ENCODE data around the gene SPEG. TPM values are rescaled to one million over a fixed set of nuclear protein-coding genes. Genes with fewer than 3 reads are reported as not detected.

SPEG gene
- total RNA-seq, 1 donor from 2014 or later, result 0.09 TPM

DNA sequence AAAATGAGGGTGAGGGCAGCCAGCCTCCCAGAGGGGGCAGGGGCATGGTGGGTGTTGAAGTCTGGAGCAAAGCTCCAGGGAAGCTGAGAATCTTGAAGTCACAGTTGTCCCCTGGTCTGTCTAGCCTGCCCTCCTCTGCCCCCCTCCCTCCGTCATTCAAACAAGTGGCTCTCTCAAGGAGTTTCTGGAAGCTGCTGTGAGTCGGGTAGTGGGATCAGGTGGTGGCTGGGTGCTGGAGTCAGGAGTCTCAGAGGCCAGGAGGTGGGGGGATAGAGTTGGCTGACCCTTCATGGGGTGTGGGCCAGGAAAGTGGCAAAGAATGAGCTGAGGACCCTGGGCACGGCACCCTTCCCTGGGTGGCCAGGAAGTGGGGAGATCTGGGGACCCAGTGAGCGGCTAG is 79.1 kb downstream of the SPEG start:
- no peak for DNase-seq
- Mint-ChIP-seq H3K27me3 (peaks cover 78% of the 10 kb centered on the region), H3K4me1 (peaks cover 22% of the 10 kb centered on the region), H3K9me3 (no peaks in the 10 kb centered on the region), H3K36me3 (ENCODE audit: low read depth) (no peaks in the 10 kb centered on the region), H3K4me3 (no peak overlapping the region), H3K27ac (no peak overlapping the region)
- ChIA-PET CTCF (interaction anchor here (2.0 kb wide), 1 partner anchor 16 kb away, joined by 5 read pairs; no protein-coding TSS in a partner anchor), POLR2A (interaction anchor here (0.6 kb wide), 1 partner anchor 92 kb away, joined by 3 read pairs; no protein-coding TSS in a partner anchor)
- intact Hi-C loops (cut with micrococcal nuclease), result no loop called here
- no peak for ATAC-seq (ENCODE audit: low read depth)
- TF ChIP-seq, protein P1, sequence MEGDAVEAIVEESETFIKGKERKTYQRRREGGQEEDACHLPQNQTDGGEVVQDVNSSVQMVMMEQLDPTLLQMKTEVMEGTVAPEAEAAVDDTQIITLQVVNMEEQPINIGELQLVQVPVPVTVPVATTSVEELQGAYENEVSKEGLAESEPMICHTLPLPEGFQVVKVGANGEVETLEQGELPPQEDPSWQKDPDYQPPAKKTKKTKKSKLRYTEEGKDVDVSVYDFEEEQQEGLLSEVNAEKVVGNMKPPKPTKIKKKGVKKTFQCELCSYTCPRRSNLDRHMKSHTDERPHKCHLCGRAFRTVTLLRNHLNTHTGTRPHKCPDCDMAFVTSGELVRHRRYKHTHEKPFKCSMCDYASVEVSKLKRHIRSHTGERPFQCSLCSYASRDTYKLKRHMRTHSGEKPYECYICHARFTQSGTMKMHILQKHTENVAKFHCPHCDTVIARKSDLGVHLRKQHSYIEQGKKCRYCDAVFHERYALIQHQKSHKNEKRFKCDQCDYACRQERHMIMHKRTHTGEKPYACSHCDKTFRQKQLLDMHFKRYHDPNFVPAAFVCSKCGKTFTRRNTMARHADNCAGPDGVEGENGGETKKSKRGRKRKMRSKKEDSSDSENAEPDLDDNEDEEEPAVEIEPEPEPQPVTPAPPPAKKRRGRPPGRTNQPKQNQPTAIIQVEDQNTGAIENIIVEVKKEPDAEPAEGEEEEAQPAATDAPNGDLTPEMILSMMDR (IDR thresholded peaks at IDR 0.05), result no peak

DNA sequence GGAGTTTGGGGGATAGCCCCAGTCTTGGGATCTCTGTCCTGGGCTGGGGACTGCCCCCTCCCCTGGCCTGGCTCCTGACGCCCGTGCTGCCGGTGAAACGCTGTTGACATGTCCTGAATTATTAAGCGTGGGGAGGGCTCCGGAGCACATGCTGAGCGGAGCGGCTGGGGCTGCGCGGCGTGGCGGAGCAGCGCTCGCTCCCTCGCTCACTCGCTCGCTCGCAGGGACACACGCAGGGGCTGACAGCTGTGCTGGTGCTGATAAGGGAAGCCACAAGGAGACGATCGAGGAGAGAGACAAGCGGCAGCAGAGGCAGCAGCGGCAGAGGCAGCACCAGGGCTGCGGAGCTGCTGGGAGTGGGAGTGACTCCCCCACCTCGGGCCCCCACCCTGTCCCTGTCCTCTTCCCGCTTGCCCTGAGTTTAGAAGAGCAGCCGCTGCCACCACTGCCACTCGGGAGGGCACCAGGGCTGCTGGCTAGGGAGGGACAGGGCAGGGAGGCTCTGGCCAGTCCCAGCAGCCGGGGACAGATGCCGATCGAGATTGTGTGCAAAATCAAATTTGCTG is 79.6 kb downstream of the SPEG start, which contains the start of gene ASIC4:
Gene ASIC4 (plus strand): TSS at position 287 of the 566 bp plus-strand sequence. CDS start 243 bp downstream, at position 530.
- intact Hi-C loops (cut with micrococcal nuclease), result no loop called here
- H3K4me3 Mint-ChIP-seq, result no peak within 1 kb of the TSS
- POLR2A ChIA-PET, result no interaction called here

DNA sequence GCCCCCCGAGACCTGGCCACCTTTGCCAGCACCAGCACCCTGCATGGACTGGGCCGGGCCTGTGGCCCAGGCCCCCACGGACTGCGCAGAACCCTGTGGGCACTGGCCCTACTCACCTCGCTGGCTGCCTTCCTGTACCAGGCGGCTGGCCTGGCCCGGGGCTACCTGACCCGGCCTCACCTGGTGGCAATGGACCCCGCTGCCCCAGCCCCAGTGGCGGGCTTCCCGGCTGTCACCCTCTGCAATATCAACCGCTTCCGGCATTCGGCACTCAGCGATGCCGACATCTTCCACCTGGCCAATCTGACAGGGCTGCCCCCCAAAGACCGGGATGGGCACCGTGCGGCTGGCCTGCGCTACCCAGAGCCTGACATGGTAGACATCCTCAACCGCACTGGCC is 80.2 kb downstream of the SPEG start:
- Mint-ChIP-seq H3K4me3 (no peak overlapping the region), H3K9me3 (no peaks in the 10 kb centered on the region), H3K27ac (no peak overlapping the region), H3K4me1 (peaks cover 17% of the 10 kb centered on the region), H3K27me3 (peaks cover 80% of the 10 kb centered on the region), H3K36me3 (ENCODE audit: low read depth) (no peaks in the 10 kb centered on the region)
- CTCF ChIA-PET, result no interaction called here
- DNase-seq, result no peak
- POLR2A ChIA-PET, result no interaction called here
- TF ChIP-seq, protein P1 (IDR thresholded peaks at IDR 0.05), result no peak
- ATAC-seq (ENCODE audit: low read depth), result no peak
- intact Hi-C loops (cut with micrococcal nuclease), result no loop called here

More for the DNA sequence above, 79.6 kb downstream of the SPEG start, which contains the start of gene ASIC4:
- Mint-ChIP-seq H3K27me3 (peaks cover 81% of the 10 kb centered on the region), H3K27ac (no peak within 1 kb of the TSS), H3K4me1 (peaks cover 22% of the 10 kb centered on the region), H3K9me3 (no peaks in the 10 kb centered on the region), H3K36me3 (ENCODE audit: low read depth) (no peaks in the 10 kb centered on the region)
- DNase-seq (no peak), ATAC-seq (ENCODE audit: low read depth) (no peak)
- TF ChIP-seq, protein P1 (IDR thresholded peaks at IDR 0.05), result no peak
- CTCF ChIA-PET, result interaction anchor here (2.0 kb wide), 1 partner anchor 15 kb away, joined by 5 read pairs; no protein-coding TSS in a partner anchor

DNA sequence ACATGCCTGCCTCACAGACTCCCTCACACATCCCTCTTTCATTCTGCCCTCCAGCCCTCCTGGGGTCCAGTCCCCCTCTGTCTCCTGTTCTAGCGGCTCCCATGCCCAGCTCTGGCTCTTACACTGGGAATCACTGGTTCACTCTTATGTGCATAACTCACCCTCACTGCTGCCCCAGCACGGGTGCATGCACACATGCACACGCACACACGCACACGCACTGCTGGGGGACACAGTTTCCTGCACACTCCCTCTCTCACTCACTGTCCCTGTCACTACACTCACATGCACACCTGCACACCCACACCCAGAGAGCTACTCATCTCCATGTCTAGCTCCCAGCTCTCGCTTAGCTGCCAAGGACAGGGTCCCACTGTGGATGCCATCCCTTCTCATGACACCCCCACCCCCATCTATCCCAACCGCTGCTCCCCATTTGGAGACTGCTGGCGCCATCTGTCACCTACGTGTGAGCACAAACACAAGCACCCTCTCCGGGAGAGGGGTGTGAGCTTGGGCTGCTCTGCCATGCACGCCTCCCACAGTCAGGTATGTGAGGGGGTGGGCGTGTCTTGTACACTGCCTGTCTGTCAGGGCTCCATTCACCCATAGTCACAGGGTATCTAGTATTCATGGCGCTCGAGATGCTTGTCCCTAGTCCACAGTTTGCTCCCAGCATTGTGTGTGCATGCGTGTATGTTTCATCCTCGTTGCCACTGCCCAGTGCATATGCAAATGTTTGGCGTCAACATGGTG is 81.4 kb downstream of the SPEG start:
- Mint-ChIP-seq H3K9me3 (no peaks in the 10 kb centered on the region), H3K36me3 (ENCODE audit: low read depth) (no peaks in the 10 kb centered on the region), H3K27ac (no peak overlapping the region), H3K4me3 (no peak overlapping the region), H3K27me3 (peaks cover 81% of the 10 kb centered on the region), H3K4me1 (peaks cover 9% of the 10 kb centered on the region)
- ChIA-PET POLR2A (no interaction called here), CTCF (no interaction called here)
- no peak for DNase-seq
- TF ChIP-seq, protein P1 (IDR thresholded peaks at IDR 0.05), result no peak
- no peak for ATAC-seq (ENCODE audit: low read depth)
- intact Hi-C loops (cut with micrococcal nuclease), result no loop called here

DNA sequence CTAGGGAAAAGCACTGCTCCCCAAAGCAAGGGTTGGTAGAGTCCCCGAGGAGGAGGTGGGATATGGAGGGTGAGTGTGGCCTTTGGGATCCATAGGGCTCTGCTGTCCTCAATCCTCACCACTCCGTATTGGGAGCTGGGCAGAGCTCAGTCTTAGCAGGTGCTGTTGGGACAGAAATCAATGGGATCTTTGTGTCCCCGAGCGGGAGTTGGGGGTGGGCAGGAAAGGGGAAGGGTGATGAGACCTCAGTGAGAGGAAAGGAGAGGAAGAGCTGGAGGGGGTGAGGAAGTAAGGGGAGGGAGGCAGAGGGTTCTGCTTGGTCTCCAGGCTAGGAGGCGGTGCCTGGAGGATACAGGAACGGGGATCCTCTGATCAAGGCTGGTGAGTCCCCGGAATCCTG is 82.2 kb downstream of the SPEG start:
- TF ChIP-seq, protein P1 (IDR thresholded peaks at IDR 0.05), result no peak
- Mint-ChIP-seq H3K4me3 (no peak overlapping the region), H3K4me1 (peaks cover 14% of the 10 kb centered on the region), H3K27me3 (peaks cover 82% of the 10 kb centered on the region), H3K27ac (no peak overlapping the region), H3K36me3 (ENCODE audit: low read depth) (no peaks in the 10 kb centered on the region), H3K9me3 (no peaks in the 10 kb centered on the region)
- no peak for ATAC-seq (ENCODE audit: low read depth)
- ChIA-PET POLR2A (no interaction called here), CTCF (no interaction called here)
- DNase-seq, result no peak
- intact Hi-C loops (cut with micrococcal nuclease), result no loop called here
